CD4-positive, alpha-beta T cell treated with Interleukin-10 for 1 hour (primary cell): ENCODE data around the gene CFAP54.
A peak's percentile ranks its signal among the peaks of the same experiment; 100 is the strongest.
"Not testable (repeated sequence)": the region's sequence is repeated elsewhere in the genome, so short reads cannot be mapped to it uniquely, and the experiment has no call there.

ENCODE experiments used
- DNase-seq: peaks from one replicate; pipeline ENCODE4 v3.0.0-alpha.2; 2020

The CFAP54 gene

GRCh38 chr12:96489392-96490056 is at the start of gene CFAP54:
CFAP54 (plus strand) TSS chr12:96489577; CDS start chr12:96489610, 33 bp downstream.
- peak; percentile 97 for DNase-seq

GRCh38 chr12:96441816-96442215 is 47.6 kb upstream of the CFAP54 start:
- peak; percentile 52 for DNase-seq

- no peak for DNase-seq
Measured at GRCh38 chr12:96442906-96443305, 46.5 kb upstream of the CFAP54 start.

GRCh38 chr12:96444399-96444798 is 45.0 kb upstream of the CFAP54 start:
- DNase-seq: no peak

- peak; percentile 89 for DNase-seq
Measured at GRCh38 chr12:96445691-96446583, 43.4 kb upstream of the CFAP54 start.

GRCh38 chr12:96447256-96447655 is 42.1 kb upstream of the CFAP54 start:
- no peak for DNase-seq

GRCh38 chr12:96448300-96448699 is 41.1 kb upstream of the CFAP54 start:
- DNase-seq: no peak

GRCh38 chr12:96452261-96452922 is 37.0 kb upstream of the CFAP54 start:
- no peak for DNase-seq

- no peak for DNase-seq
Measured at GRCh38 chr12:96454396-96454795, 35.0 kb upstream of the CFAP54 start.

GRCh38 chr12:96456265-96456974 is 33.0 kb upstream of the CFAP54 start:
- DNase-seq: no peak

GRCh38 chr12:96457191-96457930 is 32.0 kb upstream of the CFAP54 start:
- DNase-seq: no peak

- DNase-seq: not testable (repeated sequence)
Measured at GRCh38 chr12:96459281-96459680, 30.1 kb upstream of the CFAP54 start.

GRCh38 chr12:96462571-96463280 is 26.7 kb upstream of the CFAP54 start:
- no peak for DNase-seq

- DNase-seq: no peak
Measured at GRCh38 chr12:96465896-96466295, 23.5 kb upstream of the CFAP54 start.

GRCh38 chr12:96466939-96467751 is 22.2 kb upstream of the CFAP54 start:
- DNase-seq: no peak

GRCh38 chr12:96471368-96472050 is 17.9 kb upstream of the CFAP54 start:
- DNase-seq: no peak

- DNase-seq: no peak
Measured at GRCh38 chr12:96472384-96472783, 17.0 kb upstream of the CFAP54 start.

GRCh38 chr12:96473394-96474093 is 15.8 kb upstream of the CFAP54 start:
- DNase-seq: peak; percentile 51

- DNase-seq: no peak
Measured at GRCh38 chr12:96474206-96474605, 15.2 kb upstream of the CFAP54 start.
